Effector CD4-positive, alpha-beta T cell (primary cell): Measurements from ENCODE around the gene SLC9A3. TPM values are rescaled to one million over a fixed set of nuclear protein-coding genes. Genes with fewer than 3 reads are reported as not detected.
"Not testable (repeated sequence)": the region's sequence is repeated elsewhere in the genome, so short reads cannot be mapped to it uniquely, and the experiment has no call there.

Source experiments
- DNase-seq: peaks from one replicate; pipeline ENCODE4 v3.0.0-alpha.2; 2020
- total RNA-seq: gene quantifications from one replicate; lab custom pipeline; 2026; lab: John Stamatoyannopoulos, UW

Gene SLC9A3
- total RNA-seq: not detected

- no peak for DNase-seq
These were observed at the start of gene SLC9A3 for GRCh38 chr5:524234-524972. TSS of gene SLC9A3 (minus strand) at chr5:524449.

GRCh38 chr5:573976-574375 is 49.7 kb upstream of the SLC9A3 start:
- no peak for DNase-seq

GRCh38 chr5:573206-573605 is 49.0 kb upstream of the SLC9A3 start:
- no peak for DNase-seq

GRCh38 chr5:572398-573019 is 48.3 kb upstream of the SLC9A3 start:
- no peak for DNase-seq

- DNase-seq: no peak
These were observed 47.5 kb upstream of the SLC9A3 start for GRCh38 chr5:571791-572190.

- DNase-seq: no peak
These were observed 46.6 kb upstream of the SLC9A3 start for GRCh38 chr5:570886-571285.

- no peak for DNase-seq
These were observed 46.2 kb upstream of the SLC9A3 start for GRCh38 chr5:570446-570845.

- no peak for DNase-seq
These were observed 45.7 kb upstream of the SLC9A3 start for GRCh38 chr5:569868-570361.

GRCh38 chr5:569358-569867 is 45.2 kb upstream of the SLC9A3 start:
- DNase-seq: no peak

GRCh38 chr5:568809-569208 is 44.6 kb upstream of the SLC9A3 start:
- DNase-seq: no peak

- DNase-seq: no peak
These were observed 44.0 kb upstream of the SLC9A3 start for GRCh38 chr5:568061-568781.

- no peak for DNase-seq
These were observed 43.4 kb upstream of the SLC9A3 start for GRCh38 chr5:567664-568060.

- no peak for DNase-seq
These were observed 42.5 kb upstream of the SLC9A3 start for GRCh38 chr5:566636-567309.

- DNase-seq: no peak
These were observed 41.7 kb upstream of the SLC9A3 start for GRCh38 chr5:565782-566440.

GRCh38 chr5:561408-561807 is 37.2 kb upstream of the SLC9A3 start:
- DNase-seq: no peak

GRCh38 chr5:560792-561166 is 36.5 kb upstream of the SLC9A3 start:
- DNase-seq: no peak

GRCh38 chr5:558871-559503 is 34.7 kb upstream of the SLC9A3 start:
- DNase-seq: no peak

GRCh38 chr5:558326-558725 is 34.1 kb upstream of the SLC9A3 start:
- DNase-seq: no peak

- DNase-seq: not testable (repeated sequence)
These were observed 33.7 kb upstream of the SLC9A3 start for GRCh38 chr5:557917-558316.

- no peak for DNase-seq
These were observed 32.7 kb upstream of the SLC9A3 start for GRCh38 chr5:556909-557441.

- DNase-seq: no peak
These were observed 30.9 kb upstream of the SLC9A3 start for GRCh38 chr5:555058-555623.
